H1 (cell line): ENCODE measurements around the gene SLC23A1. TPM values are rescaled to one million over a fixed set of nuclear protein-coding genes. Genes with fewer than 3 reads are reported as not detected.
A peak's percentile ranks its signal among the peaks of the same experiment; 100 is the strongest.

Experiments
- CTCF ChIA-PET: fragments of 300-600 bp; sonication (Branson Sonifier 250); formaldehyde crosslinking; loops from one replicate; lab custom pipeline; 2021; ENCODE audit not compliant: partially characterized antibody; lab: Charles Lee
- POLR2A ChIA-PET: fragments of 300-600 bp; sonication (Branson Sonifier 250); formaldehyde crosslinking; loops from one replicate; lab custom pipeline; 2021; ENCODE audit warnings: inconsistent platforms; ENCODE audit not compliant: partially characterized antibody; lab: Charles Lee
- DNase-seq, 2 experiments: peaks; one replicate each; pipeline versions ENCODE4 v3.0.0 to v3.0.0-alpha.2; 2010 to 2022; ENCODE audit warnings: low spot score in 2 of 2, low read depth in 1 of 2, mixed read lengths in 1 of 2
- FAIRE-seq: peaks from 2 replicates; lab custom pipeline; 2011; peaks lifted over from hg19 to GRCh38; lab: Jason Lieb, UNC
- H2AFZ ChIP-seq: 2 replicates; pipeline ENCODE4 v1.8.1; 2012; ENCODE audit warnings: low read length, inconsistent platforms
- H2AK5ac ChIP-seq: 2 replicates; pipeline ENCODE4 v1.6.1; 2013; ENCODE audit warnings: low read depth, low read length
- H2BK120ac ChIP-seq: replicated peaks from 2 replicates; pipeline ENCODE3; 2013; ENCODE audit warnings: low read depth, low read length, inconsistent platforms
- H2BK12ac ChIP-seq: 2 replicates; pipeline ENCODE4 v1.6.1; 2013; ENCODE audit warnings: low read depth, low read length
- H2BK15ac ChIP-seq: 2 replicates; pipeline ENCODE4 v1.6.1; 2013; ENCODE audit warnings: low read length
- H2BK20ac ChIP-seq: 2 replicates; pipeline ENCODE4 v1.6.1; 2013; ENCODE audit warnings: low read length
- H2BK5ac ChIP-seq: 2 replicates; pipeline ENCODE4 v1.6.1; 2013; ENCODE audit warnings: low read depth, low read length
- H3K14ac ChIP-seq: 2 replicates; pipeline ENCODE4 v1.6.1; 2013; ENCODE audit warnings: inconsistent platforms; ENCODE audit not compliant: insufficient read length
- H3K18ac ChIP-seq: 2 replicates; pipeline ENCODE4 v1.6.1; 2013; ENCODE audit warnings: low read length; ENCODE audit errors: extremely low read depth
- H3K23ac ChIP-seq: 2 replicates; pipeline ENCODE4 v1.6.1; 2013; ENCODE audit warnings: inconsistent platforms; ENCODE audit not compliant: insufficient read length
- H3K23me2 ChIP-seq: 2 replicates; pipeline ENCODE4 v1.6.1; 2013; ENCODE audit warnings: low read depth, low read length
- H3K27ac ChIP-seq: 2 replicates; pipeline ENCODE4 v1.6.1; 2011; ENCODE audit warnings: low read depth, low read length, inconsistent platforms
- H3K27me3 ChIP-seq, 4 experiments: replicated peaks in 1 of 4; 1 replicate in 1 of 4; 2 replicates in 3 of 4; pipeline versions ENCODE4 v1.6.1 to v1.8.1; 2011 to 2013; ENCODE audit warnings: low read length in 3 of 4, mild to moderate bottlenecking in 3 of 4, inconsistent platforms in 2 of 4, mixed read lengths in 2 of 4, moderate library complexity in 1 of 4; ENCODE audit not compliant: control insufficient read depth in 3 of 4, insufficient read depth in 3 of 4; ENCODE audit errors: extremely low read depth in 1 of 4
- H3K36me3 ChIP-seq, 4 experiments: 2 replicates each; pipeline versions ENCODE4 v1.6.1 to v1.8.1; 2011 to 2013; ENCODE audit warnings: mild to moderate bottlenecking in 4 of 4, low read length in 3 of 4, moderate library complexity in 2 of 4, control low read depth in 1 of 4, inconsistent platforms in 1 of 4; ENCODE audit not compliant: insufficient read depth in 4 of 4, control insufficient read depth in 2 of 4
- H3K4ac ChIP-seq: replicated peaks from 2 replicates; pipeline ENCODE3; 2013; ENCODE audit warnings: low read length, low read depth, mixed read lengths, inconsistent platforms; ENCODE audit not compliant: insufficient read length
- H3K4me1 ChIP-seq, 4 experiments: replicated peaks in 1 of 4; 1 replicate in 1 of 4; 2 replicates in 3 of 4; pipeline versions ENCODE4 v1.6.1 to v1.8.1; 2011 to 2013; ENCODE audit warnings: low read length in 3 of 4, inconsistent platforms in 2 of 4, mixed read lengths in 1 of 4; ENCODE audit not compliant: insufficient read depth in 4 of 4, control insufficient read depth in 3 of 4
- H3K4me2 ChIP-seq, 2 experiments: 2 replicates each; pipeline versions ENCODE4 v1.6.1 to v1.8.1; 2011 to 2013; ENCODE audit warnings: low read depth in 2 of 2, low read length in 2 of 2, control low read depth in 1 of 2, inconsistent platforms in 1 of 2, mild to moderate bottlenecking in 1 of 2; ENCODE audit not compliant: insufficient read depth in 1 of 2
- H3K4me3 ChIP-seq, 4 experiments: fragments of 200-600, 300-600 bp in 1 of 4; sonication (generic), shearing (Covaris generic), sonication (Bioruptor Twin) in 1 of 4; 2 replicates each; pipeline versions ENCODE4 v1.5.1 to v1.8.1; 2011 to 2016; ENCODE audit warnings: low read length in 4 of 4, low read depth in 3 of 4, control low read depth in 2 of 4, inconsistent platforms in 2 of 4, mild to moderate bottlenecking in 2 of 4, mixed read lengths in 1 of 4, moderate library complexity in 1 of 4; ENCODE audit not compliant: insufficient read depth in 2 of 4; ENCODE audit errors: extremely low read depth in 1 of 4
- H3K56ac ChIP-seq: replicated peaks from 2 replicates; pipeline ENCODE3; 2013; ENCODE audit warnings: low read depth, mild to moderate bottlenecking, mixed read lengths, low read length, inconsistent platforms; ENCODE audit not compliant: insufficient read length
- H3K79me1 ChIP-seq: 2 replicates; pipeline ENCODE4 v1.6.1; 2013; ENCODE audit warnings: low read depth, low read length, control low read depth
- H3K79me2 ChIP-seq, 2 experiments: 2 replicates each; pipeline versions ENCODE4 v1.6.1 to v1.8.1; 2012 to 2013; ENCODE audit warnings: low read length in 2 of 2, mild to moderate bottlenecking in 2 of 2, inconsistent platforms in 1 of 2; ENCODE audit not compliant: insufficient read depth in 2 of 2, control insufficient read depth in 1 of 2
- H3K9ac ChIP-seq, 4 experiments: replicated peaks in 1 of 4; 1 replicate in 1 of 4; 2 replicates in 3 of 4; pipeline versions ENCODE4 v1.6.1 to v1.8.1; 2011 to 2013; ENCODE audit warnings: low read depth in 3 of 4, low read length in 3 of 4, control low read depth in 2 of 4, mild to moderate bottlenecking in 2 of 4, moderate library complexity in 2 of 4, inconsistent platforms in 1 of 4; ENCODE audit errors: extremely low read depth in 1 of 4
- H3K9me3 ChIP-seq, 2 experiments: 2 replicates each; pipeline versions ENCODE4 v1.6.1 to v1.8.1; 2012 to 2013; ENCODE audit warnings: mild to moderate bottlenecking in 2 of 2, moderate library complexity in 2 of 2, control low read depth in 1 of 2, inconsistent platforms in 1 of 2, low read depth in 1 of 2, low read length in 1 of 2, mixed read lengths in 1 of 2; ENCODE audit not compliant: insufficient read depth in 2 of 2
- H4K20me1 ChIP-seq, 2 experiments: replicated peaks in 1 of 2; 2 replicates each; pipeline versions ENCODE3 to v1.8.1; 2011 to 2013; ENCODE audit warnings: inconsistent platforms in 2 of 2, low read length in 2 of 2, mild to moderate bottlenecking in 1 of 2; ENCODE audit not compliant: insufficient read depth in 2 of 2, control insufficient read depth in 1 of 2
- H4K5ac ChIP-seq: 2 replicates; pipeline ENCODE4 v1.6.1; 2013; ENCODE audit warnings: low read length, low read depth, mixed read lengths, inconsistent platforms; ENCODE audit not compliant: insufficient read length
- H4K8ac ChIP-seq: 2 replicates; pipeline ENCODE4 v1.8.0; 2013; ENCODE audit warnings: mild to moderate bottlenecking, moderate library complexity, low read length, inconsistent platforms; ENCODE audit not compliant: insufficient read depth; ENCODE audit errors: extremely low read depth
- H4K91ac ChIP-seq: replicated peaks from 2 replicates; pipeline ENCODE3; 2013; ENCODE audit warnings: low read length, mixed read lengths, inconsistent platforms; ENCODE audit not compliant: insufficient read length
- ASH2L ChIP-seq: fragments of 200-600, 300-600 bp; sonication (generic); IDR thresholded peaks from one replicate; pipeline ENCODE4 v1.7.1; 2017; ENCODE audit warnings: low read length
- CHD1 ChIP-seq: IDR thresholded peaks from 2 replicates; pipeline ENCODE4 v1.6.1; 2012; ENCODE audit warnings: low read depth, low read length, improper control_type of control experiment
- EGR1 ChIP-seq: IDR thresholded peaks from 2 replicates; pipeline ENCODE4 v1.6.1; 2011; ENCODE audit warnings: low read depth, low read length, borderline replicate concordance
- EZH2 ChIP-seq: fragments of 200-600 bp; sonication (generic); IDR thresholded peaks from 2 replicates; pipeline ENCODE4 v1.7.1; 2012; ENCODE audit warnings: low read depth, mild to moderate bottlenecking, moderate library complexity, low read length, inconsistent platforms; ENCODE audit not compliant: severe bottlenecking
- FOSL1 ChIP-seq: IDR thresholded peaks from 2 replicates; pipeline ENCODE4 v1.6.1; 2011; ENCODE audit warnings: mild to moderate bottlenecking, low read depth, low read length, moderate library complexity; ENCODE audit not compliant: insufficient read depth
- HDAC6 ChIP-seq: IDR thresholded peaks from one replicate; pipeline ENCODE4 v1.7.1; 2012; ENCODE audit warnings: low read depth, mild to moderate bottlenecking, inconsistent platforms, low read length, moderate library complexity
- JUND ChIP-seq: IDR thresholded peaks from 2 replicates; pipeline ENCODE4 v1.6.1; 2011; ENCODE audit warnings: mild to moderate bottlenecking, improper control_type of control experiment, low read length
- KDM5A ChIP-seq: fragments of 200-600 bp; IDR thresholded peaks from 2 replicates; pipeline ENCODE4 v1.7.1; 2012; ENCODE audit warnings: mild to moderate bottlenecking, low read length, inconsistent platforms, mixed read lengths
- RNF2 ChIP-seq: fragments of 200-900, 300-1000 bp; sonication (generic); IDR thresholded peaks from 2 replicates; pipeline ENCODE4 v1.7.1; 2016; ENCODE audit warnings: borderline replicate concordance, low read depth, mild to moderate bottlenecking, antibody characterized with exemption, low read length; ENCODE audit not compliant: poor library complexity, severe bottlenecking; ENCODE audit errors: missing control alignments
- RXRA ChIP-seq: IDR thresholded peaks from 2 replicates; pipeline ENCODE4 v1.6.1; 2011; ENCODE audit warnings: low read depth, mild to moderate bottlenecking, low read length, moderate library complexity; ENCODE audit not compliant: insufficient read depth
- SAP30 ChIP-seq: fragments of 300-600 bp; sonication (generic); IDR thresholded peaks from 2 replicates; pipeline ENCODE4 v1.7.1; 2012; ENCODE audit warnings: low read length, moderate library complexity, mild to moderate bottlenecking, inconsistent platforms; ENCODE audit not compliant: insufficient read depth, insufficient replicate concordance
- WGBS, 2 experiments: shearing (Covaris generic) in 1 of 2; methylation state at CpG; one replicate each; pipeline versions ENCODE4 v1.1.6 to v1.1.7; 2013 to 2015; ENCODE audit warnings: low lambda C conversion rate in 2 of 2, mixed read lengths in 2 of 2, inconsistent platforms in 1 of 2, low coverage in 1 of 2, missing lambda C conversion rate in 1 of 2; ENCODE audit not compliant: insufficient replicate concordance in 2 of 2, insufficient coverage in 1 of 2, insufficient read length in 1 of 2; ENCODE audit errors: extremely low coverage in 1 of 2, missing lambda C conversion rate in 1 of 2; 5-methylcytosine and 5-hydroxymethylcytosine counted together
- polyA plus RNA-seq, 7 experiments: library from polyadenylated mRNA; depleted of rRNA in 3 of 7; stranded (reverse) in 5 of 7; unstranded in 2 of 7; fragments of >200 nt in 5 of 7; fragments of 200-250 nt in 2 of 7; gene quantifications; 1 replicate in 5 of 7; 2 replicates in 1 of 7; 4 replicates in 1 of 7; pipeline versions ENCODE4 v1.2.1 to v1.2.3, GENCODE V29; 2011 to 2013; ENCODE audit warnings: missing spikeins in 2 of 7, mixed read lengths in 2 of 7
- total RNA-seq: library from RNA; stranded (reverse); fragmentation: NEBNext Ultra II Directional; extraction: Animal tissue kit (Norgen Biotek cat#: 25700); gene quantifications from 2 replicates; pipeline ENCODE4 v1.2.1, GENCODE V29; 2021
- TF ChIP-seq, protein P1 (sequence below): IDR thresholded peaks from 2 replicates; pipeline ENCODE4 v1.6.1; 2011; ENCODE audit warnings: low read length, improper control_type of control experiment

Gene SLC23A1
- total and polyA plus RNA-seq, 2 of the 8 experiments (the other 6 are each of a cell fraction or from before 2014, with no cell fraction given), result not detected

DNA sequence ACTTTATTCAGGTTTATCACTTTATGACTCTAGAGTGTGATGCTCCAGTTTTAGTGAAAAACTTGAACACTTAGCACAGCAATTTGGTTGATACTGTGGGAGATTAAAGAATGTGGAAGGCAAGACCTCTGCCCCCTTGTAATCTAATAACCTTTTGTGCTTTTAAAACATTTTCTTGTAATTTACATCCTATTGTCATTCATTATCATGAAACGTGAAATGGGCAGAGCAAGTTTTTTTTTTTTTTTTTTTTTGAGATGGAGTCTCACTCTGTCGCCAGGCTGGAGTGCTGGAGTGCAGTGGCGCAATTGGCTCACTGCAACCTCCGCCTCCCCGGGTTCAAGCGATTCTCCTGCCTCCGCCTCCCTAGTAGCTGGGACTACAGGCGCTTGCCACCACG lies 39.6 kb downstream of the SLC23A1 start:
- H4K5ac ChIP-seq, result no peak overlapping the region
- H3K9ac ChIP-seq, result no peak overlapping the region
- H3K27ac ChIP-seq, result no peak overlapping the region
- no peak overlapping the region for H2BK15ac ChIP-seq
- no peak overlapping the region for H3K18ac ChIP-seq
- no peak overlapping the region for H2BK120ac ChIP-seq
- H3K4ac ChIP-seq, result no peak overlapping the region
- H2BK20ac ChIP-seq, result no peak overlapping the region
- H3K79me2 ChIP-seq, result peaks cover 39 to 62% of the 10 kb centered on the region in 2 experiments
- peak overlapping the region; percentile 80 to 97 for H3K4me2 ChIP-seq
- peak overlapping the region; percentile 82 to 94 (median 88); a peak in 7 of 8 replicates for H3K4me3 ChIP-seq
- H2BK5ac ChIP-seq, result no peak overlapping the region
- H4K20me1 ChIP-seq, result peaks cover 14 to 15% of the 10 kb centered on the region in 2 experiments
- peaks cover 0 to 16% (median 0%) of the 10 kb centered on the region in 4 experiments; a peak in 3 of 8 replicates for H3K36me3 ChIP-seq
- CTCF ChIA-PET, result interaction anchor here (0.9 kb wide), 1 partner anchor 26 kb away, joined by 3 read pairs; no protein-coding TSS in a partner anchor
- no peak overlapping the region for H2BK12ac ChIP-seq
- H3K79me1 ChIP-seq, result peaks cover 4% of the 10 kb centered on the region
- H3K14ac ChIP-seq, result no peak overlapping the region
- DNase-seq, result no peak
- peaks cover 0 to 7% (median under 1%) of the 10 kb centered on the region in 4 experiments; a peak in 4 of 7 replicates for H3K4me1 ChIP-seq
- POLR2A ChIA-PET, result interaction anchor here (0.8 to 5.4 kb wide), 8 partner anchors 10 to 49 kb away, joined by 3 to 111 read pairs (median 4); partner anchors contain the start of gene MATR3
- peaks cover 7% of the 10 kb centered on the region; the same call in 1 of the 2 replicates for H3K23me2 ChIP-seq
- H4K91ac ChIP-seq, result no peak overlapping the region
- no peak overlapping the region for H3K23ac ChIP-seq
- H2AK5ac ChIP-seq, result no peak overlapping the region
- no peaks in the 10 kb centered on the region for H3K9me3 ChIP-seq
- H2AFZ ChIP-seq, result no peak overlapping the region
- no peaks in the 10 kb centered on the region for H3K27me3 ChIP-seq
- 75% methylated on average over 9 of the region's 9 CpGs; no CpG with 5 or more reads in 1 of the 2 experiments for WGBS, 2 experiments
- no peak overlapping the region for H4K8ac ChIP-seq
- no peak for FAIRE-seq
- no peak overlapping the region for H3K56ac ChIP-seq
- TF ChIP-seq EZH2, result no peak
- no peak for TF ChIP-seq FOSL1
- TF ChIP-seq HDAC6, result no peak
- no peak for TF ChIP-seq CHD1
- TF ChIP-seq EGR1, result no peak
- TF ChIP-seq RNF2, result no peak
- TF ChIP-seq RXRA, result no peak
- TF ChIP-seq, protein P1, sequence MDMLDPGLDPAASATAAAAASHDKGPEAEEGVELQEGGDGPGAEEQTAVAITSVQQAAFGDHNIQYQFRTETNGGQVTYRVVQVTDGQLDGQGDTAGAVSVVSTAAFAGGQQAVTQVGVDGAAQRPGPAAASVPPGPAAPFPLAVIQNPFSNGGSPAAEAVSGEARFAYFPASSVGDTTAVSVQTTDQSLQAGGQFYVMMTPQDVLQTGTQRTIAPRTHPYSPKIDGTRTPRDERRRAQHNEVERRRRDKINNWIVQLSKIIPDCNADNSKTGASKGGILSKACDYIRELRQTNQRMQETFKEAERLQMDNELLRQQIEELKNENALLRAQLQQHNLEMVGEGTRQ, result no peak
- no peak for TF ChIP-seq JUND
- no peak for TF ChIP-seq KDM5A
- no peak for TF ChIP-seq ASH2L
- no peak for TF ChIP-seq SAP30
